T-helper 17 cell (primary cell): Measurements from ENCODE around the gene CORO2B. TPM values are rescaled to one million over a fixed set of nuclear protein-coding genes. Genes with fewer than 3 reads are reported as not detected.

Source experiments
- ATAC-seq: fragments of 150-1000 bp; cut with Tn5 transposase; 2 replicates; pipeline ENCODE4 v1.10.0; 2021; ENCODE audit warnings: mild to moderate bottlenecking, moderate library complexity
- DNase-seq, 3 donors: peaks; one replicate each; pipeline versions ENCODE4 v3.0.0 to v3.0.0-alpha.2; 2020 to 2021
- H3K9me3 ChIP-seq: one replicate; pipeline ENCODE4 v1.7.0; 2013; ENCODE audit warnings: low read length, mild to moderate bottlenecking; ENCODE audit not compliant: control insufficient read depth, poor library complexity, severe bottlenecking
- H3K27ac Mint-ChIP-seq: one replicate; pipeline ENCODE4 v1.8.0; 2022; ENCODE audit warnings: mild to moderate bottlenecking, moderate library complexity, mixed read lengths
- H3K27me3 Mint-ChIP-seq: one replicate; pipeline ENCODE4 v1.8.0; 2022; ENCODE audit warnings: mixed read lengths
- H3K36me3 Mint-ChIP-seq: one replicate; pipeline ENCODE4 v1.8.0; 2022; ENCODE audit warnings: low read depth, mixed read lengths
- H3K4me1 Mint-ChIP-seq: one replicate; pipeline ENCODE4 v1.8.0; 2022; ENCODE audit warnings: mild to moderate bottlenecking, mixed read lengths
- H3K4me3 Mint-ChIP-seq: one replicate; pipeline ENCODE4 v1.8.0; 2022; ENCODE audit warnings: mild to moderate bottlenecking, moderate library complexity, mixed read lengths
- total RNA-seq, 4 donors: library from RNA in 2 of 4; stranded (reverse) in 2 of 4; gene quantifications; one replicate each; pipeline ENCODE4 v1.2.3 and lab custom pipeline; 2022 to 2026

The CORO2B gene
- total RNA-seq, 2 donors from 2014 or later, result not detected

GRCh38 chr15:68570974-68571373, 7.8 kb upstream of the CORO2B start:
- Mint-ChIP-seq H3K27ac (no peak overlapping the region), H3K36me3 (peaks cover 5% of the 10 kb centered on the region), H3K4me1 (peaks cover 6% of the 10 kb centered on the region), H3K27me3 (peaks cover 86% of the 10 kb centered on the region), H3K4me3 (no peak overlapping the region)
- no peaks in the 10 kb centered on the region for H3K9me3 ChIP-seq
- DNase-seq (no peak), ATAC-seq (no peak)

- Mint-ChIP-seq H3K4me1 (peaks cover 6% of the 10 kb centered on the region), H3K27ac (no peak overlapping the region), H3K4me3 (no peak overlapping the region), H3K36me3 (peaks cover 5% of the 10 kb centered on the region), H3K27me3 (peaks cover 90% of the 10 kb centered on the region)
- DNase-seq, result no peak
- ATAC-seq, result no peak
- H3K9me3 ChIP-seq, result no peaks in the 10 kb centered on the region
Measured at GRCh38 chr15:68571582-68571981, 7.2 kb upstream of the CORO2B start.

DNA sequence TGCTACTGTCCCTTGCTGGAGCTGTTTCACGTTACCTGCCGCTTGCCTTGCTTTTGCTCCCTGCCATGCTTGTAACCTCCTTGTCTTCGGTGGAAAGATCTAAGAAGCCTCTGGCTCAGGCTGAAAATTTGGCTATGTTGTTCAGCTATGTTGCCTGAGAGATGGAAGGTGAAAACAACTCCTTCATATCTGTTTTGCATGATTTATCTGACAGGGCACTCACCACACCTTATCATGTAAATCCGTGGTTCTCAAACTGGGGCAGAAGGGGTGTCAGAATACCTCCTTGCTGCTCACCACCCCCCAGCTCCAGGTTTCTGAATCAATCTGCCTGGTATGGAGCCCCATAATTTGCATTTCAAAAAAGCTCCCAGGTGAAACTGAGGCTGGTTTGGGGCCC, 6.5 kb upstream of the CORO2B start:
- Mint-ChIP-seq H3K27me3 (peaks cover 87% of the 10 kb centered on the region), H3K36me3 (peaks cover 7% of the 10 kb centered on the region), H3K4me3 (no peak overlapping the region), H3K27ac (no peak overlapping the region), H3K4me1 (peaks cover 9% of the 10 kb centered on the region)
- no peaks in the 10 kb centered on the region for H3K9me3 ChIP-seq
- ATAC-seq (no peak), DNase-seq (no peak)

- H3K27ac Mint-ChIP-seq, result no peak overlapping the region
- peaks cover 88% of the 10 kb centered on the region for H3K27me3 Mint-ChIP-seq
- ATAC-seq (no peak), DNase-seq (no peak)
- peaks cover 7% of the 10 kb centered on the region for H3K36me3 Mint-ChIP-seq
- no peaks in the 10 kb centered on the region for H3K9me3 ChIP-seq
- no peak overlapping the region for H3K4me3 Mint-ChIP-seq
- peaks cover 12% of the 10 kb centered on the region for H3K4me1 Mint-ChIP-seq
Measured at GRCh38 chr15:68572921-68573320, 5.9 kb upstream of the CORO2B start.

- peaks cover 82% of the 10 kb centered on the region for H3K27me3 Mint-ChIP-seq
- no peak overlapping the region for H3K27ac Mint-ChIP-seq
- H3K9me3 ChIP-seq, result no peaks in the 10 kb centered on the region
- DNase-seq (no peak), ATAC-seq (no peak)
- peaks cover 15% of the 10 kb centered on the region for H3K4me1 Mint-ChIP-seq
- H3K36me3 Mint-ChIP-seq, result peaks cover 7% of the 10 kb centered on the region
- no peak overlapping the region for H3K4me3 Mint-ChIP-seq
Measured at GRCh38 chr15:68574046-68574445, 4.7 kb upstream of the CORO2B start.

DNA sequence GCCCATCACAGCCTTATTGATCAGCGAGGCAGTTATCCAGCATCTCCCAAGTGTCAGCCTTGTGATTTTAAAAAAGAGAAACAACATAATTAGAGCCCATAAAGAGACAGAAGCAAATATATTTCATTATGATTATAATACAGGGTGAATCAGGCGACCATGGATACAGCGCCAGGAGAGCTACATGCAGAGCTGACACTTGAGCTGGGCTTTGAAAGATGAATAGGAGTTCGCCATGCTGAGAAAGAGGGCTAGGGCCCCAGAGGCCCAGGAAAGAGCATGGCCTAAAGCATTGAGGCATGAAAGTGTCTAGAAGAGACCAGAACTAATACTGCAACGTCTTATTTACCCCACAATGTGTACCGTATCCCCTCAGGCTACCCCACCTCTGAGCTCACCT, 4.2 kb upstream of the CORO2B start:
- Mint-ChIP-seq H3K4me1 (peaks cover 16% of the 10 kb centered on the region), H3K36me3 (peaks cover 7% of the 10 kb centered on the region), H3K27ac (no peak overlapping the region), H3K27me3 (peaks cover 77% of the 10 kb centered on the region), H3K4me3 (no peak overlapping the region)
- DNase-seq, result no peak
- ATAC-seq, result no peak
- no peaks in the 10 kb centered on the region for H3K9me3 ChIP-seq

- no peaks in the 10 kb centered on the region for H3K9me3 ChIP-seq
- peak overlapping the region; percentile 69 for H3K4me3 Mint-ChIP-seq
- peaks cover 72% of the 10 kb centered on the region for H3K27me3 Mint-ChIP-seq
- H3K36me3 Mint-ChIP-seq, result peaks cover 7% of the 10 kb centered on the region
- no peak for ATAC-seq
- no peak for DNase-seq
- H3K4me1 Mint-ChIP-seq, result peaks cover 15% of the 10 kb centered on the region
- H3K27ac Mint-ChIP-seq, result no peak overlapping the region
Measured at GRCh38 chr15:68576235-68576892, 2.4 kb upstream of the CORO2B start.

- no peak for DNase-seq
- Mint-ChIP-seq H3K27ac (no peak overlapping the region), H3K4me3 (peak overlapping the region; percentile 86), H3K27me3 (peaks cover 57% of the 10 kb centered on the region), H3K36me3 (peaks cover 7% of the 10 kb centered on the region), H3K4me1 (peaks cover 15% of the 10 kb centered on the region)
- peak; percentile 59 for ATAC-seq
- no peaks in the 10 kb centered on the region for H3K9me3 ChIP-seq
Measured at GRCh38 chr15:68578175-68578979, 416 bp upstream of the CORO2B start.

GRCh38 chr15:68580026-68580882, 1.5 kb downstream of the CORO2B start:
- H3K27ac Mint-ChIP-seq, result no peak overlapping the region

DNA sequence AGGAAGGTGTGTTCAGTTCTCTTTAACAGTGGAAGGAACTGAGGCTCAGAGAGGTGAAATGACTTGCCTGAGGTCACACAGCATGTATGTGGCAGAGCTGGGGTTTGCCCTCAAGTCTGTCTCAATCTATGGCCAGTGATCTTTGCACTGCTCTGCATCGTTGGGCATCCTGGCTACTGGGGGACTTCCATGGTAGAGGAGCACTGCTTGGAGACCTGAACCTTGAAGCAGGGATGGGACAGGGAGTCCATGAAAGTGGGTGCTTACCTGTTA, 2.0 kb downstream of the CORO2B start:
- Mint-ChIP-seq H3K36me3 (peaks cover 3% of the 10 kb centered on the region), H3K4me3 (no peak overlapping the region), H3K27ac (no peak overlapping the region), H3K27me3 (peaks cover 38% of the 10 kb centered on the region), H3K4me1 (peaks cover 11% of the 10 kb centered on the region)
- no peak for DNase-seq
- no peaks in the 10 kb centered on the region for H3K9me3 ChIP-seq
- ATAC-seq, result no peak

More at GRCh38 chr15:68580026-68580882, 1.5 kb downstream of the CORO2B start:
- H3K4me1 Mint-ChIP-seq, result peaks cover 11% of the 10 kb centered on the region
- no peak for ATAC-seq
- peaks cover 41% of the 10 kb centered on the region for H3K27me3 Mint-ChIP-seq
- peak overlapping the region; percentile 77 for H3K4me3 Mint-ChIP-seq
- H3K36me3 Mint-ChIP-seq, result peaks cover 3% of the 10 kb centered on the region
- H3K9me3 ChIP-seq, result no peaks in the 10 kb centered on the region
- DNase-seq, result no peak

- H3K9me3 ChIP-seq, result no peaks in the 10 kb centered on the region
- DNase-seq (no peak), ATAC-seq (no peak)
- Mint-ChIP-seq H3K27me3 (peaks cover 29% of the 10 kb centered on the region), H3K36me3 (peaks cover 1% of the 10 kb centered on the region), H3K27ac (no peak overlapping the region), H3K4me1 (peaks cover 11% of the 10 kb centered on the region), H3K4me3 (no peak overlapping the region)
Measured at GRCh38 chr15:68581725-68582124, 2.9 kb downstream of the CORO2B start.

DNA sequence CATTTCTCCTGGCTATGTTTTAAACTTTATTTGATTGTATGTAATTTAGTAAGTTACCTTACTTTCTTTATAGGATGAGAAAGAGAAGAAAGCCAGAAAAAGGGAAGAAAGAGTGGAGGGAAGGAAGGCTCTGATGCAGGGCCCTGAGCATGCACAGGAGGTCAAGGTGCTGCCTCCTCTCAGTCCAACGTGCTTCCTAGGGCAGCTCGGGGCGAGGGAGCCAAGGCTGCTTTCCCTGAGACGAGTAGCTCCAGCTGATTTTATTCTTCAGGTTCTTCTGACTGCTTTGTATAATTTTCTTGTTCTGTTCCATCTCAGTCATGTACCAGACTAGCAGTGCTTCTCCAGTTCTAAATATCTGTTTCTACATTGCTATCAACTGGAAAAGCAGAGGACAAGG, 3.4 kb downstream of the CORO2B start:
- Mint-ChIP-seq H3K4me1 (peaks cover 9% of the 10 kb centered on the region), H3K4me3 (no peak overlapping the region), H3K27ac (no peak overlapping the region), H3K27me3 (peaks cover 26% of the 10 kb centered on the region), H3K36me3 (no peaks in the 10 kb centered on the region)
- H3K9me3 ChIP-seq, result no peaks in the 10 kb centered on the region
- no peak for DNase-seq
- ATAC-seq, result no peak

DNA sequence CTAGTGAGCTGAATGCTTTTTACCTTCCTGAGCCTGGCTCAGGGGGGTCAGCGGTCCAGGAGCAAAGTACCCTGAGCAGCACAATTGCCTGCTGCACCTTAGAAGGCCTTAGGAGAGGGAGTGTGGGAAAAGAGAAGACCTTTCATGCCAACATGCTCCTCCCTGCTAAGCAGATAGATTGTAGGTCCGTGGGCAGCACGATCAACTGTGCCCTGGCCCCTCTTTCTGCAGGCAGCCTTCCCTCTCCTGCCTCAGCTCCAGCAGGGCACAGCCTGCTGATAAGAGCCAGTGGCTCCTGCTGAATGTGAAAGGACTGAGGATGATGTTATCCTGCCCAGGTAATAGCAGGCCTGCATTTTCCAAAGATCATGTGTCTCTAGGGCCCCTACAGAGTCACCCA, 4.1 kb downstream of the CORO2B start:
- no peaks in the 10 kb centered on the region for H3K36me3 Mint-ChIP-seq
- DNase-seq, result no peak
- peaks cover 8% of the 10 kb centered on the region for H3K4me1 Mint-ChIP-seq

More for the DNA sequence above, 4.1 kb downstream of the CORO2B start:
- peaks cover 22% of the 10 kb centered on the region for H3K27me3 Mint-ChIP-seq
- ATAC-seq, result no peak
- H3K27ac Mint-ChIP-seq, result no peak overlapping the region
- no peak overlapping the region for H3K4me3 Mint-ChIP-seq
- H3K9me3 ChIP-seq, result no peaks in the 10 kb centered on the region
